GM19035 (cell line): ENCODE data around the gene ZNF300.
"Not testable (repeated sequence)": the region's sequence is repeated elsewhere in the genome, so short reads cannot be mapped to it uniquely, and the experiment has no call there.

ENCODE experiments used
- ATAC-seq: cut with Tn5 transposase; IDR thresholded peaks from one replicate; pipeline ENCODE4 v1.9.1; 2021; ENCODE audit not compliant: unreplicated experiment

Gene ZNF300

DNA sequence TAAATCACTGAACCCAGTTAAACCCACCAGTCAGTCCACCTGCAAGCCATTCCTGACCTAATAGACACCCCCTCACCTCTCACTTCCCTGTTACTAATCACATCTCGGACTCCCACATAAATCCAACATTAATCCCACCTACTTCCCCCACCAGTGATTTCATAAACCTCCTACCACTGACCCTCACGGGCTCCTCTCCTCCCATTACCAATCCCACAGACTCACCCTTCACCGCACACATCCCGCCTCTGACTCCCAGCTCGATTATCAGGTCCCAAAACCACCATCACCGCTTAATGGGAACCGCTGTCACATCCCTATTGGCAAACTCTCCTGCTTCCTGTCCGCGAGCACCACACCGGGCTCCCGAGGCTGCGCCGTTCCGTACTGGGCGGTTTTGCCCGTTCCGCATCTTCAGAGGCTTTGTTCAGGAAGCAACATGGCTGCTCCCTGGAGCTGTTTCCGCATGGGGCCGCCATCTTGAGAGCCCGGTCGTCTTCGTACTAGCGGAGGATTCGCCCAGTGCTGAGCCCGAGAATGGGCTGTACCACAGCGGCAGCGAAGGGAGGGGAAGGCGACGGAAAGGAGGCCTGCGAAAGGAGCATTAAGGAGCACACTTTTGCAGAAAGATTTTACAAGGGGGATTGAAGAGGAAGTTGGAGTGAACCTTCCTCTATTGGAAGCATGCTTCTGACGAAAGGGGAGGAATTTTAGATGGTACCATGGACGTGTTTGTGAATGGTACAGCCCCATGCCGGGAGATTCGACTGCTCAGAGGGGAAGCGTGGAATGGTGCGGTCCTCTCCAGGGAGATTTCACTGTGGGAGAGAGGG, at the start of gene ZNF300:
ZNF300 (minus strand) TSS at position 502 of the 833 bp plus-strand sequence. CDS start 1,825 bp downstream, outside the sequence.
- ATAC-seq: peak; percentile 73

DNA sequence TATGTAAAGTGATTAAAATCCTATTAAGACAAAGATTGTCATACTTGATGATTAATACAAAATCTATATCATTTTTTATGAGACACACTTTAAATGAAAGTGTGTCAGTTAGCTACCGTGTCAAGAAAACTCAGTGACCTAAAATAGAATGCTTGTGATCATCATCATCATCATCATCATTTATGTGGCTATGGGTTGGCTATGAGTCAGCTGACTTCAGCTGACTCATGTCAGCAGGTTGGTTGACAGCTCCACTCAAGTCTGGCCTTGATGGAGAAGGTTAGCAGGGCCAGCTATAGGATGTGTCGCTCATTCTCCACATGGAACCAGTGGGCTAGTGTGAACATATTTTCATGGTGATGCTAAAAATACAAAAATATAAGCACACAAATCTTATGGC, 43.8 kb upstream of the ZNF300 start:
- ATAC-seq: no peak

DNA sequence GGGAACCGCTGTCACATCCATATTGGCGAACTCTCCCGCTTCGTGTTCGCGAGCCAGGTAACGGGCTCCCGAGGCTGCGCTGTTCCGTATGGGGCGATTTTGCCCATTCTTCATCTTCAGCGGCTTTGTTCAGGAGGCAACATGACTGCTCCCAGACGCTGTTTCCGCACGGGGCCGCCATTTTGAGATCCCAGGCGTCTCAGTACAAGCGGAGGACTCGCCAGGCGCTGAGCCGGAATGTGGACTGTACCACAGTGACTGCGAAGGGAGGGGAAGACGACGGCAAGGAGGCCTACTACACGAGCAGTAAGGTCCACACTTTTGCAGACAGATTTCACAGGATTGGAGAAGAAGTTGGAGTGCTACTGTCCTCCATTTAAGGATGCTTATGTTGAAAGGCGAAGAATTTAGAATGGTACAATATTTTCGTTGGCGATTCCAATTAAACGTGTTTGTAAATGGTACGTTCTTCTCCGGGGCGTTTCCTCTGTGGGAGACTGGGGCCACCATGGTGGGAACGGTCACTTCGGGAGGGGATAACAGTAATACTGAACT, 41.6 kb upstream of the ZNF300 start:
- ATAC-seq: no peak

DNA sequence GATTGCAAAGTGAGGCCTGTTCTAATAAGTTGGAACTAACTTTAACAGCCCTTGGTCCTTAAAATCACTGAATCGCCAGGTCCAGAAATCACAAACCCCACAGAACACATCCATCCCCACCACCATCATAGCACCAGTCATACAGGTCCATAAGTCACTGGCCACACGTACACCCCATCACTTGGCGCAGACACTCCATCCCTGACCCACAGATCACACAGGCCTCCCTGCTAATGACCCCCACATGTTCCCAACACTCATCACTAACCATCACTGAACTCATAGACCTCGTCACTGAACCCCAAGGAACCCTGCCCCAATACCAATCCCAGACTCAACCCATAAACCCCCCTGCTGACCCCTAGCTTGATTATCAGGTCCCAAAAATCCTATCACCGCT, 41.2 kb upstream of the ZNF300 start:
- ATAC-seq: no peak

DNA sequence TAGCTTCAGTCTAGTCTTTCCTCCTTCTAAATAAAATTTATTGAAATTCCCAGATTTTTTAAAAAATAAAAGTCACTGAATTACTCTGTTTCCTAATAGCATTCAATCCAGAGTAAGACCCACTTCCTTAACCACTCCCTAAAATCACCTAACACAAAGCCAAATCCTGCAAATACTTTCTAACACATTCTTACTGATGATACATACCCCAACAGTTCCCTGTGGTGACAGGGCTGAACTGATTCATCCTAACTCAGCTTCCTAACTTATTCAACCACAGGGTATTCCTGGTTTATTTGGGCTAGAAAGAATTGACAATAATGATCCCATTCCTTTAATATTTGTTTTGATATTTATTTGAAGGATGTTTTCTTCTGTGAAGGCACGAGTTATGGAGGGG, 40.7 kb upstream of the ZNF300 start:
- ATAC-seq: no peak

DNA sequence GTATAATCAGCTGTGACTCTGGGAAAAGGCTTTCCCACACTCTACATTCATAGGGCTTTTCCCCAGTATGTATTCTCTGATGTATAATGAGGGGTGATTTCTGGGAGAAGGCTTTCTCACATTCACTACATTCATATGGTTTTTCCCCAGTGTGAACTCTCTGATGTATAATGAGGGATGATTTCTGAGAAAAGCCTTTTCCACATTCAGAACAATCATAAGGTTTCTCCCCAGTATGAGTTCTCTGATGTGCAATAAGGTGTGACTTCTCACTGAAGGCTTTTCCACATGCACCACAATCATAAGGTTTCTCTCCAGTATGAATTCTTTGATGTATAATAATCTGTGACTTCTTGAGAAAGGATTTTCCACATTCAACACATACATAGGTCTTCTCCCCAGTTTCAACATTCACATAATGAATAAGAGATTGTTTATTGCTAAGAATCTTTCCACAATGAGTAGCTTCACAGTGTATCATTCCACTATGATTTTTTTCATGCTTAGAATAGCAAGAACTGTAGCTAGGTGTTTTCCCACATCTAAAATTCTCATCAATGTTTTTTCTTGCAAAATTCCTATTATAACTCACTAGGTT, 26.7 kb upstream of the ZNF300 start:
- no peak for ATAC-seq

DNA sequence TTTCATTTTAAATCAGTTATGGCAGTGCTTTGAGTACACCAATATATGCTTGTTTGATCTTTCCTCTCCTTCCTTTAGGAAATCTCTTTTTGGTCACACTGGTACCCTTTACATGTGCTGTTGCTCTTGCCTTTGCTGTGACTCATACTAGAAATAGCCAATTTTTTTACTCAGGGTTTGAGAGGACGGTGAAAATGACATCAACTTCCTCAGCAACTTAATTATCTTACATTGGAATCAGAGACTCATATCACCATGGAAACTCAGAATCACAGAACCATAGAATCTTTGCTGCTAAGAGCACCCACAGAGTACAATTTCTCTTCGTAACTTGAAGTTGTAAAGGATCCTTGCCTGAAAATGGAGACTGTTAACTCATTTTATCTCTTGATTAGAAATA, 13.8 kb upstream of the ZNF300 start:
- ATAC-seq: no peak

DNA sequence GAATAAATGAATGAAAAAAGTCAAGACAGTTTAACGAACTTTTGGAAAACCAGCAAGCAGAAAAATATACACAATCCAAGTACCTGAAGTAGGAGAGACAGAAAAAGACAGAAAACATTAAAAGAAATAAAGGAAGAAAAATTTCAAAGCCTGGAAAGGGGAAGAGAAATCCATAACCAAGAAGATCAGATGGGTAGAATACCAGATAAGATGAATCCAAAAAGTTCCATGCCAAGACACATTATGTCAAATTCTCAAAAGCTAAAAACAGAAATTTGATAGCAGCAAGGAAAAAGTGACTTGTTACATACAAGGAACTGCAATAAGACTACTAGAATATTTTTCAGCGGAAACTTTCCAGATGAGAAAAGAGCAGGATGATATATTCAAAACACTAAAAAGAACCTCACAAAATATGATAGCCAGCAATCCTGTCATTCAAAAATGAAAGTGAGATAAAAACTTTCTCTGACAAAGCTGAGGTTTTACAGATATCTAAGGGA, 7.6 kb upstream of the ZNF300 start:
- no peak for ATAC-seq

DNA sequence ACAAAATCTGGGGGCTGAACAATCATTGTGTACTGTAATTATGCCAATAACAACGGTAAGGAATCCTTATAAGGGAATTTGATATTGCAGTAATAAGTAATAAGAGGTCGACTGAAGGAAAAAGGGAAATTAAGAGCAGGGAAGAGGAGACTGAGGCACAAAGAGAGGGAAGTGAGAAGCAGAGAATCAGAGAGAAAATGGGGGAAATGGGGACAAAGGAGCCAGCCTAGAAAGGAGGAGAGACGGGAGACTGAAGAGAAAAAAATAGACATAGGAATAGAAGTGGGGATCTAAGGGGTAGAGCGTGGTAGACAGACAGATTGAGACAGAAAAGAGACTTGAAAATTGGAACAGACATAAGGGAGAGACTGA, 518 bp upstream of the ZNF300 start:
- no peak for ATAC-seq

DNA sequence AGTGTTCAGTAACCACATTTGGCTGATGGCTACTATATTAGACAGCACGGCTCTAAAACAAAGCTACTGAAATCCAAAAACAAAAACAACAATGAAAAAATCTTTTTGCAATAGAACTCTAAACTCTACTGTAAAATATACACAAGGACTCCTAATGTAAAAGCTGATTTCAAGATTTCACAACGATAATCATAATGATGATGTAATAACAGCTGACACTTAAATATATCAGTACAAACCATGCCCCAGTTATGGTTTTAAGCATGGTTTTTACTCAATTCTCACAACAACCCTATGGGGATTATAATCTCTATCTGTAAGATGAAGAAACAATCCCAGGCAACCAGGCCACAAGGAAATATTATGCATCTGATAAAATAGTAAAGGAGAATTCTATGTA, 3.3 kb downstream of the ZNF300 start:
- ATAC-seq: no peak

DNA sequence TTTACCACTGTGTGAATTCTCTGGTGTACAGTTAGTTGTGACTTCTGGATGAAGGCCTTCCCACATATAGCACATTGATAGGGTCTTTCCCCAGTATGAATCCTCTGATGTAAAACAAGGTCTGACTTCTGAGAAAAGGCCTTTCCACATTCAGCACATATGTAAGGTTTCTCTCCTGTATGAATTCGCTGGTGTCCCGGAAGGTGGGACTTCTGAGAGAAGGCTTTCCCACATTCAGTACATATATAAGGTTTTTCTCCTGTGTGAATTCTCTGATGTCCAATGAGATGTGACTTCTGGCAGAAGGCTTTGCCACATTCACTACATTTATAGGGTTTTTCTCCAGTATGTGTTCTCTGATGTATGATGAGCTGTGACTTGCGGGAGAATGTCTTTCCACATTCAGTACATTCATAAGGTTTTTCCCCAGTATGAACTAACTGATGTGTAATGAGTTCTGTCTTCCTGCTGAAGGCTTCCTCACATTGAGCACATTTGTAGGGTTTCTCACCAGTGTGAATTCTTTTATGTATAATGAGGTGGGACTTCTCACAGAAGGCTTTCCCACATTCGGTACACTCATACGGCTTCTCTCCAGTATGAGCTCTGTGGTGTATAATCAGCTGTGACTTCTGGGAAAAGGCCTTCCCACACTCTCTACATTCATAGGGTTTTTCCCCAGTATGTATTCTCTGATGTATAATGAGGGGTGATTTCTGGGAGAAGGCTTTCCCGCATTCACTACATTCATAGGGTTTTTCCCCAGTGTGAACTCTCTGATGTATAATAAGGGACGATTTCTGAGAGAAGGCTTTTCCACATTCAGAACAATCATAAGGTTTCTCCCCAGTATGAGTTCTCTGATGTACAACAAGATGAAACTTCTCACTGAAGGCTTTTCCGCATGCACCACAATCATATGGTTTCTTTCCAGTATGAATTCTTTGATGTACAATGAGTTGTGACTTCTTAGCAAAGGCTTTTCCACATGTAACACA, 9.1 kb downstream of the ZNF300 start:
- ATAC-seq: no peak

DNA sequence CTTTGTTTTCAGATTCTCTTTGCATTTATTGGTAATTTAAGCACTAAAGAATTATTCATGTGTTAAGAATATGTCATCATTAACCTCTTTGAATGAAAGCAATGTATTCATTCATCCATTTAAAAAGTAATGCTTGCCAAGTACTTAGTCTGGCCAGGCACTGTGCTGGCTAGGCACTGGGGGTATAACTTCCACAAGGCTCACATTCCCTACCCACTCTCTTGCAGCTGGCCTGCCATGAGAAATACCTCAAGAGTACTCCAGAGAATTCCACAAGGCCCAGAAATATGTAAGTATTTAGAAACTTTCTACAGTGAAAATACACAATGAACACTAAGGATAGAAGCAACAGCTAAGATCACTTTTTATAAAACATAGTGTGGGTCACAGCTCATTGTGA, 25.4 kb downstream of the ZNF300 start:
- no peak for ATAC-seq

DNA sequence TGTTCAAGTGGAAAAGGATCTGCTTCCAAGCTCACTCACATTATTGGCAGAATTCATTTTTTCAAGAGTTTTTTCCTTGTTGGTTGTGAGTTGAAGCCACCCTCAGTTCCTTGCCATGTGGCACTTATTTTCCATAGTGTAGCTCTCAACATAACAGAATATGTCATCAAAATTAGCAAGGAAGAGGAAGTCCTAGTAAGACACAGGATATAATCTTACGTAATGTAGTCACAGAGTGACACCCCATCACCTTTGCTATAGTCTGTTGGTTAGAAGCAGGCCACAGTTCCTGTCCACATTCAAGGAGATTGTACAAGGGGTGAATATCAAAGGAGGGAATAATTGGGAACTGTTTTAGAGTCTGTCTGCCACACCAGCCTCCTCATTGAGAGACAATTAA, 42.7 kb downstream of the ZNF300 start:
- ATAC-seq: no peak

DNA sequence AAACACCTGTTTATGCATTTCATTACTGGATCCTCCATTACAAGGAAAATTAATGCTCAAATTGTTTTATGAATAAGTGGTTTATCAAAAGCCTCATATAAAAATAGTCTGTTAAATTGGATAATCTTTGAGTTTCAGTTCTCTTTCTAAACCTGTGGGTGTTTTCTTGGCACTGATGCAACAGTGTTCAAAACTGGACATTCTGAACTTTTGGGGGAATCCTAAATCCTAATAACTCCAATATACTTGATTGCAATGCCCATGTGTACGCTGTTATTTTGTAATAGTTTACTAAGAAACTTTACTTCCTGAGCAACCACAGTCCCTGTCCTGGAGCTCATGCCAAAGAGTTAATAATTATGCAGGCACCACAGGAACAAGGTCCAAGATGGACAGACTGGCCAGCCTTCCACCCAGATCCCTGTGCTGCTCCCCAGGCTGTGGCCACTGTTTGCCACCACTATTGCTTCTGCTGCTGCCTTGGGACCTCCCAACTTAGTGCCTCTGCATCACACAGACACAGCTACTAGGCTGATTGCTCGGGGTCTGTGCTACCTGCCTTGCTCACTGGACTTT, 44.4 kb downstream of the ZNF300 start:
- no peak for ATAC-seq

DNA sequence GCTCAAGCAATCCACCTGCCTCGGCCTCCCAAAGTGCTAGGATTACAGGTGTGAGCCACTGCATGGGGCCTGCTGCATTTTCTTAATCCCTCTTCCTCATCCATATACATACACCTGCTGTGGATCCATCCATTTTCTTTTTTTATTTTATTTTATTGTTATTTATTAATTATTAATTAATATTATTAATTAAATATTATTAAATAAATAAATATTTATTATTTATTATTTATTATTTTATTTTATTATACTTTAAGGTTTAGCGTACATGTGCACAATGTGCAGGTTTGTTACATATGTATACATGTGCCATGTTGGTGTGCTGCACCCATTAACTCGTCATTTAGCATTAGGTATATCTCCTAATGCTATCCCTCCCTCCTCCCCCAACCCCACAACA, 48.1 kb downstream of the ZNF300 start:
- not testable (repeated sequence) for ATAC-seq

DNA sequence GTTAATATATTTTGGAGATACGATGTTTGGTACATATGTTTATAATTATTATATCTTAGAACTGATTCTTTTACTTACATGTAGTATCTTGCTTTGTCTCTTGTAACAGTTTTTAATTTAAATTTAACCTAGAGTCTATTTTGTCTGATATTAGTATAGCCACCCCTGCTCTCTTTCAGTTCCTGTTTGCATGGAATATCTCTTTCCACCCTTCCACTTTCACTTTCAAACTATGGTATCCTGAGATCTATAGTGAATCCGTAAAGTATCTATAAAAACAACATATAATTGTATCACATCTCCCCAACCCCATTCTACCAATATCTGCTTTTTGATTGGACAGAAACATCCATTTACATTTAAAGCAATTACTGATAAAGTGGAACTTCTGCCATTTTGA, 51.2 kb downstream of the ZNF300 start:
- no peak for ATAC-seq

DNA sequence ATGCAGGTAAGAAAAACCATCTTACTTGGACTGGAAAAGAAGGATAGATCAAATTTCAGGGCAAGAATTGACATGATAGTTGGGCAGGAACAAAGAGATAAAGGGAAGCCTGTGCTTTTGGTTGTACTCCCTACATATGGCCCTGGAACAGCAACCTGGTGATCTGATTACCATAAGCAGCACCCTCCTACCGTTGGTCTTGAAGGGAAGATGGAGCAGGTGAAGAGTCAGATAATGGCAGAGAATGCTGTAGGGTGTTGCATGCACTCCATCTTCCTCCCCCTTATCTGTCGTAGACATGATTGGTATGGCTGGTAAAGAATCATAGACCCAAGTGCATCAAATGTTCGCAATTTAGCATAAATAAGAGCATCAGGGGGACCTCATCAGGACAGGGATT, 53.7 kb downstream of the ZNF300 start:
- no peak for ATAC-seq

DNA sequence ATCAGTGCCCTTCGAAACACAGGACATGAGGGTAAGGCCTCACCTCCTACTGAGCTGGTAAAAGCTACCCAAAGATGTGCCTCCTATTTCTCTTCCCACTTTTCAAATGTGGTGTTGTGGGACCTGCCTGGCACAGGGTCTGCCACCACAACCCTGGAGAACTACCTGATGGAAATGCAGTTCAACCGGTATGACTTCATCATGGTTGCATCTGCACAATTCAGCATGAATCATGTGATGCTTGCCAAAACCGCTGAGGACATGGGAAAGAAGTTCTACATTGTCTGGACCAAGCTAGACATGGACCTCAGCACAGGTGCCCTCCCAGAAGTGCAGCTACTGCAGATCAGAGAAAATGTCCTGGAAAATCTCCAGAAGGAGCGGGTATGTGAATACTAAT, 56.5 kb downstream of the ZNF300 start:
- no peak for ATAC-seq

DNA sequence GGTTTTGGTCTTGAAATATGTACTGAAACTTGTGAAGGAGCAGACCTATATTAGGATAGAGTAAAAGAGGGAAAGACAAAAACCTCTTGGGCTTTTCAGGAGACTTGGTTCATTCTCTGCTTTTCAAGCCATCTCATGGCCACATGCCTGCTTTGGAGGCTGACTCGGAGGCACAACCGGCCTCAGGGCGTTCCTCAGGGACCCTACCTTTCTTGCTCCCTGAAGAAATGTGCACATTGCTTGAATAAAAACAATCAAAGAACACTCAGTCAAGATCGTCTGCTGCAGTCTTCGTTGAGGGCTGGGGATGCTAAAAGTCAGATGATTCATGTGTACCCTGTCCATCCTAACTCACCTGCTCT, 57.5 kb downstream of the ZNF300 start:
- no peak for ATAC-seq

DNA sequence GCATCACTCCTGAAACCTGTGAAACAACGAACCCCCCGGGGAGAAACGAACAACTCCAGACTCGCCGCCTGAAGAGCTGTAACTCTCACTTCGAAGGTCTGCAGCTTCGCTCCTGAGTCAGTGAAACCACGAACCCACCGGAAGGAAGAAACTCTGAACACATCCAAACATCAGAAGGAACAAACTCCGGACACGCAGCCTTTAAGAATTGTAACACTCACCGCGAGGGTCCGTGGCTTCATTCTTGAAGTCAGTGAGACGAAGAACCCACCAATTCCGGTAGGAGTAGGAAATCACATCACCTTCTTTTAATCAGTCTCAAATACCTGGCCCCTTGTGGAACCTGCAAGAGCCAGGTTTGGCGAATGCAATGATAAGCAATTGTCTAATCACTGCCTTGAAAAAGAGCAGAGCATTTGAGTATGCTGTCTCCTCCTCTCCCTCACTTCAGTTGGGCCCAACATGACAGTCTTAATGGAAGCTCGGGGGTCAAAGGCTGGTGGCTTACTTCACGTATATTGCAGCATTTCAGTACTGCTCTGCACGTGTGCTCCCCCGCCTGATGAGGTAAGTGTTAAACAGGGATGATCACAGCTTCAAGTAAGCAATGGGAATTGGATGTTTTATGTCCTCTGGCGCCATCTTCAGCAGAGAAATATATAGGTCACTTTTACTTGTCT, 58.0 kb downstream of the ZNF300 start:
- ATAC-seq: peak; percentile 94
